Measurements from ENCODE around the gene RBKS.
"Not testable (repeated sequence)": the region's sequence is repeated elsewhere in the genome, so short reads cannot be mapped to it uniquely, and the experiment has no call there.

RBKS gene

DNA sequence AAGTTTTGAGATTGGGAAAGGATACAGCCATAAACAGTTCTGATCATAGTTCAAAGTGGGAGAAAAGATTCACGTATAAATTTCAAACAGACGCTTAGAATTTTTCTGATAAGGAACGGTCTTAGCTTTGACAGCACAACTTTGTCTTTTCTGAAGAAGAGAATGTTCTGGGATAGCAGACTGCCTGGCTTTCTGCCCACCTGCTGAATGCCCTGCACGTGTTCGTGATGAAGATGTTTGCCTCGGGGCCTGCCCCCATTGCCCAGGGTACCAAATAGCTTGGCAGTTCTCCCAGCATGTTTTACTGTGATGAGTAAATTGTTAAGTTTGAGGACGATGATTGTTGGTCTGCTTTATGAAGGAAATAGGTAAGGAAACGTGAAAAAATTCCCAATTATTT lies 114.1 kb downstream of the RBKS start:
- TF ChIP-seq, protein P1, sequence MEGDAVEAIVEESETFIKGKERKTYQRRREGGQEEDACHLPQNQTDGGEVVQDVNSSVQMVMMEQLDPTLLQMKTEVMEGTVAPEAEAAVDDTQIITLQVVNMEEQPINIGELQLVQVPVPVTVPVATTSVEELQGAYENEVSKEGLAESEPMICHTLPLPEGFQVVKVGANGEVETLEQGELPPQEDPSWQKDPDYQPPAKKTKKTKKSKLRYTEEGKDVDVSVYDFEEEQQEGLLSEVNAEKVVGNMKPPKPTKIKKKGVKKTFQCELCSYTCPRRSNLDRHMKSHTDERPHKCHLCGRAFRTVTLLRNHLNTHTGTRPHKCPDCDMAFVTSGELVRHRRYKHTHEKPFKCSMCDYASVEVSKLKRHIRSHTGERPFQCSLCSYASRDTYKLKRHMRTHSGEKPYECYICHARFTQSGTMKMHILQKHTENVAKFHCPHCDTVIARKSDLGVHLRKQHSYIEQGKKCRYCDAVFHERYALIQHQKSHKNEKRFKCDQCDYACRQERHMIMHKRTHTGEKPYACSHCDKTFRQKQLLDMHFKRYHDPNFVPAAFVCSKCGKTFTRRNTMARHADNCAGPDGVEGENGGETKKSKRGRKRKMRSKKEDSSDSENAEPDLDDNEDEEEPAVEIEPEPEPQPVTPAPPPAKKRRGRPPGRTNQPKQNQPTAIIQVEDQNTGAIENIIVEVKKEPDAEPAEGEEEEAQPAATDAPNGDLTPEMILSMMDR (conservative IDR thresholded peaks at IDR 0.05), result no peak
- no peak for TF ChIP-seq ZFX (IDR thresholded peaks at IDR 0.05)
- no peak overlapping the region; the same call in 1 of the 2 replicates for H3K27ac ChIP-seq

DNA sequence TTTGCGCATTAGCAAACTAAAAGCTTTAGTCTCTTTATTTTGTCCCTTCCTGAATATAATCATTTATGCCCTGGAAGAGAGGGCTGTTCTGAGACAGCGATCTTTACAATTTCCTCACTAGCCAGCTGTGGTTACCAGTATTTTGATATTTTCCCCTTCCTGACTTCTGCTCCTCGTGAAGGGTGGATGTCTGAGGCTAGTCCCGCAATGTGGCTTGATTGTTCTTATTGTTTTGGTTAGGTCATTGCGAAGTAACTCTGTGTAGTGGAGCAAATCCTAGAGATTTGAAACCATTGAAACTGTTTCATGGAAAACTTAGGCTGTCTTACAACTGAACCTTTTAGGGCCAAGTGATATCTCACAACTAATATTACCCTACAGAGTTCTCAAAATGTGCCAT lies 116.2 kb downstream of the RBKS start:
- H3K27ac ChIP-seq, result no peak overlapping the region

DNA sequence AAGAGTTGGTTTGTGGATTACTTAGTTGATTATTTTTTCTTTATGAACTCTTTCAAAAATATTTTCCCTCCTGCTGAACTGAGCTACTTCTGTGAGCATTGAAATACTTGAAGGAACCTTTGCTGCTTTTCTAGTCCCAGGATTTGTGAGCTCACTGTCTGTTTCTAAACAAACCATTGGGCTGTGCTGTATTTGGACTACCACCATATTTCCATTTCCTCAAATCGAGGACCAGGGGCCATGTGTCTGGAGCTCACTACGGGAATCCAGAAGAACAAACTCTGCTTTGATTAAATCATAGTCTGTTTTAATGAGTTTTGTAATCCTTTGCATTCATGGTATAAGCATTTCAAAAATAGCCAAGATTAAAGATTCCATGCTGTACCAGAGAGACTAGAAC lies 117.4 kb downstream of the RBKS start:
- TF ChIP-seq, protein P1 (conservative IDR thresholded peaks at IDR 0.05), result no peak
- TF ChIP-seq ZFX (IDR thresholded peaks at IDR 0.05), result no peak
- no peak overlapping the region for H3K27ac ChIP-seq

More for the DNA sequence above, 116.2 kb downstream of the RBKS start:
- TF ChIP-seq, protein P1 (conservative IDR thresholded peaks at IDR 0.05), result no peak
- no peak for TF ChIP-seq ZFX (IDR thresholded peaks at IDR 0.05)

DNA sequence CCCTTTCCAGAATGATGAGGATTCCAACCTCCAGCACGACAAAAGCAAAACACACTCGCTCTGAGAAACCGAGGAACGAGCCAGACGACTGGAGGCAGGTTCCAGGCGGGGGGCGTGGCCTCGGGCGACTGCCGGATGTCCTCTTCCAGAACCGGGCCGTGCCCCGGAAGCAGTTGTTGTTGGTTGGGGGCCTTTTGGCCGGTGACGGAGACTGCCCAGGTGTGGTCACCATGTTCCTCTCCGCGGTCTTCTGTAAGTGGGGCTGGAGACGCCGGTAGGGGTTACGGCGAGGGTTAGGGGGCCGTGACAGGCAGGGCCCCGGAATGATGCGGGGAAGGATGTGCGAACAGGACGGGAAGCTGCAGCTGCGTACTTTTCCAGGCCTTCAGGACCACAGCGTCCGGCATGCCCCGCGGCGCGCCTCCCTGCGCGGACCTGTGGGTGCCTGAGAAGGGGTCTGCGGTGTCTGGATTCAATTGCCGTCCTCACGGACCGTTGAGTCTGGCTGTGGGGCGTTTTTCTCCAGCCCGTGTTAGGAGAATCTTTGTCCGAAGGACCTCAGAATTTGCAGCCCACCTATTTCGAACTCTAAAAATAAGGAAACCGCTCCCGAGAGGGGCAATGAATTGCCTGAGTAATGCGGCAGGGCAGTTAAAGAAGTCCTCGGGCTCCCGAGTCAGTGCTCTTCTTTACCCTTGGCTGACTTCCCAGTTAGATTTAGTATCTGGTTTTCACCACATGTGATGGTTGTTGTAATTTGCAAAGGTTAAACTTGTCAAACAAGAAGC lies 118.4 kb downstream of the RBKS start, which contains the start of gene MRPL33:
Gene MRPL33, plus strand, starts transcription at position 172 of the 788 bp plus-strand sequence. Its CDS starts 59 bp downstream, at position 231.
- H3K27ac ChIP-seq, result peak within 1 kb of the TSS; percentile 99
- TF ChIP-seq, protein P1 (conservative IDR thresholded peaks at IDR 0.05), result no peak
- peak; percentile 86 for TF ChIP-seq ZFX (IDR thresholded peaks at IDR 0.05)

DNA sequence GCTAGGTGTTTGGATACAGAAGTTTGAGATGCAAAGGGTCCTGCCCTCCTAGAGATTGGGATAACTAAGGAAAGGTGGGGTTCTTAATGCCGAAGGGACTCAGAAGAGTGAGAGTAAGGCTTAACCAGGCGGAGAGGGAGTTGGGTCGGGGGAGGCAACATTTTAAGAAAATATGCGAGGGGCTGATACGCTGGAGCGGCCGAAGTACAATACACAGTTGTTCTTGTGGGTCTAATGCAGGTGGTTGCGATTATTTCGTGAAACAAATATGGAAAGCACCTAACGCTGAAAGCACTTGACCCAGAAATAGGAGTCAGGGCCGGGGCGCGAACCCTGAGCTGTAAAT lies 119.0 kb downstream of the RBKS start:
- peak overlapping the region; percentile 99 for H3K27ac ChIP-seq
- TF ChIP-seq, protein P1 (conservative IDR thresholded peaks at IDR 0.05), result no peak
- TF ChIP-seq ZFX (IDR thresholded peaks at IDR 0.05), result no peak

DNA sequence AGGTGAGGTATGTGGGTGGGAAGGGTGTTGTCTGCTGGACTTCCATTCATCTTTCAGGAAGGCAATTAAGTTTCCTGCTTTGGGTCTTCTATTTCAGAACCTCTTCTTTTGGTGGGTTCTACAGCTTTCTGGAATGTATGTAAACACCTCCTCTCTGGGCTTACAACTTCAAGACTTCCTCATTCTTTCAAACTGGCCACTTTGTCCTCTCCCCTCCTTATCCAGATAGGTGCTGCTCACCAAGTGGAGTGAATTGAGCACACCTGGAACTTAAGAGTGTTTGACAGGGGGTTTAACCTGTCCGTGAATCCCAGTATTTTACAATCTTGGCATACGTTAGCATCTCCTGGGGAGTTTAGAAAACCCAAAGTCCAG lies 123.9 kb downstream of the RBKS start:
- TF ChIP-seq, protein P1 (conservative IDR thresholded peaks at IDR 0.05), result no peak
- TF ChIP-seq ZFX (IDR thresholded peaks at IDR 0.05), result no peak
- no peak overlapping the region for H3K27ac ChIP-seq

DNA sequence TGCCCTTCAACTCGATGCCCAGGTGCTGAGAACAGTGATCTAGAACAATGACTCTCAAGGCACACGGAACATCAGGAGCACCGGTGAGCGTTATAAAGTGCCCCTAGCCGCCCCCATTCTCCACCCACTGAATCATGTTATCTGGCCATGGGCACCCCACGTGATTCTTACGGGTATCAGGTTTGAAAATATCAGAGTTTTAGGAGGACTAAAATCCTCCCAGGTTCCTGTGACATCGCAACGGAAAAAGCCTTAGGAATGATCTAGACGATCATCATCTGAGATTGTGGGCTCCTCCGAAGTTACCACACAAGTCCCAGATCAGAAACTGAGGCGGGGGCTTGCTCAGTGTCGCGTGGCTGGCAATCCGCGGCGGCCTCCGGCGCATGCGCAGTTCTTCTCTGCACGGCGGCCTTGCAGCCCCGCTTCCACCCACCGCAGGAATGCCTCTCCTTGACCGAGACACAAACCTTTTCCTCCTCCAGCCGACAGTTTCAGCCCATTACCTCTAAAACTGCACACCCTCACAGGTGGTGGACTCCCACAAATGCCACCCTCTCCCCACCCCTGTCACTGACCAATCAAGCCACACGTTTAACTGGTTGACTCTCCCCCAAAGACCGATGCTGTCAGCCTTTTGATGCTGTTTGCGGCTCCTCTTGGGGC lies 124.4 kb downstream of the RBKS start:
- TF ChIP-seq, protein P1 (conservative IDR thresholded peaks at IDR 0.05), result no peak
- no peak for TF ChIP-seq ZFX (IDR thresholded peaks at IDR 0.05)
- no peak overlapping the region for H3K27ac ChIP-seq

DNA sequence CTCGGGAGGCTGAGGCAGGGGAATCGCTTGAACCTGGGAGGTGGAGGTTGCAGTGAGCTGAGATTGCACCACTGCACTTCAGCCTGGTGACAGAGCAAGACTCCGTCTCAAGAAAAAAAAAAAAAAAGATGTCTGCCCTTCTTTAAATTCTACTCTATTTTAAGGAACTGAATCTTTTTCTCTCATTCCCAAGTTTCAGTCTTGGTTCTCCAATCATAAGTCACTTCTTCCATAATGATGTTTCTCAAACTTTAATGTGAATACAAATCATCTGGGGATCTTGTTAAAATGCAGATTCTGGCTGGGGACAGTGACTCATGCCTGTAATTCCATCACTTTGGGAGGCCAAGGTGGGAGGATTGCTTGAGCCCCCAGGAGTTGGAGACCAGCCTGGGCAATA lies 125.7 kb downstream of the RBKS start:
- not testable (repeated sequence) for H3K27ac ChIP-seq
